SK-N-SH treated with all-trans-retinoic acid at 6 μM for 48 hours (cell line): ENCODE measurements around the gene MEF2C.

Experiments
- ATAC-seq: fragments of 200-7000 bp; cut with Tn5 transposase; 3 replicates; pipeline ENCODE4 v1.9.1; 2020; ENCODE audit warnings: mild to moderate bottlenecking, moderate library complexity
- ARNTL ChIP-seq: fragments of 450-650 bp; formaldehyde crosslinking; IDR thresholded peaks from 2 replicates; pipeline ENCODE4 v1.5.0; 2020; ENCODE audit warnings: low read depth, mild to moderate bottlenecking, moderate library complexity, borderline replicate concordance
- BACH2 ChIP-seq: fragments of 250-450 bp; sonication (Bioruptor Pico); IDR thresholded peaks from 2 replicates; pipeline ENCODE4 v1.9.0; 2021; ENCODE audit warnings: mild to moderate bottlenecking, borderline replicate concordance
- CSDC2 ChIP-seq: fragments of 250-450 bp; sonication (Bioruptor Pico); IDR thresholded peaks from 2 replicates; pipeline ENCODE4 v1.5.0; 2020; ENCODE audit warnings: mild to moderate bottlenecking, moderate library complexity
- GLIS3 ChIP-seq: fragments of 250-450 bp; sonication (Bioruptor Pico); IDR thresholded peaks from 2 replicates; pipeline ENCODE4 v1.5.0; 2020; ENCODE audit warnings: mild to moderate bottlenecking, moderate library complexity
- ISL1 ChIP-seq: fragments of 250-450 bp; sonication (Bioruptor Pico); IDR thresholded peaks from 2 replicates; pipeline ENCODE4 v2.1.2; 2022; ENCODE audit warnings: mild to moderate bottlenecking, moderate library complexity
- OSR1 ChIP-seq: fragments of 250-450 bp; sonication (Bioruptor Pico); IDR thresholded peaks from 2 replicates; pipeline ENCODE4 v1.8.0; 2022; ENCODE audit warnings: moderate library complexity, mild to moderate bottlenecking, inconsistent platforms
- PPARA ChIP-seq: fragments of 250-450 bp; sonication (Bioruptor Pico); IDR thresholded peaks from 2 replicates; pipeline ENCODE4 v1.5.0; 2020; ENCODE audit warnings: mild to moderate bottlenecking, borderline replicate concordance
- RARB ChIP-seq: fragments of 250-450 bp; sonication (Bioruptor Pico); IDR thresholded peaks from 2 replicates; pipeline ENCODE4 v1.8.0; 2021; ENCODE audit warnings: mild to moderate bottlenecking, moderate library complexity
- TCF4 ChIP-seq: fragments of 250-450 bp; sonication (Bioruptor Pico); IDR thresholded peaks from 2 replicates; pipeline ENCODE4 v1.8.0; 2021; ENCODE audit warnings: mild to moderate bottlenecking, moderate library complexity, borderline replicate concordance
- TOX ChIP-seq: fragments of 250-450 bp; sonication (Bioruptor Pico); IDR thresholded peaks from 2 replicates; pipeline ENCODE4 v1.8.0; 2021; ENCODE audit warnings: mild to moderate bottlenecking, moderate library complexity, borderline replicate concordance
- ZC3H10 ChIP-seq: fragments of 250-450 bp; sonication (Bioruptor Pico); IDR thresholded peaks from 2 replicates; pipeline ENCODE4 v1.5.1; 2021; ENCODE audit warnings: mild to moderate bottlenecking, moderate library complexity
- ZFP3 ChIP-seq: fragments of 250-450 bp; sonication (Bioruptor Pico); IDR thresholded peaks from 2 replicates; pipeline ENCODE4 v1.5.0; 2020; ENCODE audit warnings: mild to moderate bottlenecking, moderate library complexity
- ZFP30 ChIP-seq: fragments of 450-650 bp; formaldehyde crosslinking; IDR thresholded peaks from 2 replicates; pipeline ENCODE4 v1.5.0; 2022; ENCODE audit warnings: mild to moderate bottlenecking, moderate library complexity
- ZNF565 ChIP-seq: fragments of 450-650 bp; formaldehyde crosslinking; conservative IDR thresholded peaks from 2 replicates; pipeline ENCODE4 v1.5.0; 2020; ENCODE audit warnings: low read depth, mild to moderate bottlenecking, moderate library complexity
- ZNF70 ChIP-seq: fragments of 450-650 bp; formaldehyde crosslinking; IDR thresholded peaks from 2 replicates; pipeline ENCODE4 v1.5.0; 2020; ENCODE audit warnings: mild to moderate bottlenecking, moderate library complexity
- ZNF8 ChIP-seq: fragments of 450-650 bp; formaldehyde crosslinking; IDR thresholded peaks from 2 replicates; pipeline ENCODE4 v1.5.0; 2020; ENCODE audit warnings: mild to moderate bottlenecking, moderate library complexity
- TF ChIP-seq, protein P1 (sequence below): fragments of 250-450 bp; sonication (Bioruptor Pico); IDR thresholded peaks from 2 replicates; pipeline ENCODE4 v1.8.0; 2020; ENCODE audit warnings: mild to moderate bottlenecking, moderate library complexity, borderline replicate concordance
- TF ChIP-seq, protein P2 (sequence below): fragments of 250-450 bp; sonication (Bioruptor Pico); IDR thresholded peaks from 2 replicates; pipeline ENCODE4 v1.5.0; 2020; ENCODE audit warnings: mild to moderate bottlenecking, moderate library complexity
- TF ChIP-seq, protein P3 (sequence below): fragments of 250-450 bp; sonication (Bioruptor Pico); IDR thresholded peaks from 2 replicates; pipeline ENCODE4 v1.8.0; 2021; ENCODE audit warnings: low read depth, mild to moderate bottlenecking, moderate library complexity, borderline replicate concordance
- TF ChIP-seq, protein P4 (sequence below): fragments of 250-450 bp; sonication (Bioruptor Pico); IDR thresholded peaks from 2 replicates; pipeline ENCODE4 v1.5.1; 2020; ENCODE audit warnings: low read depth, mild to moderate bottlenecking, moderate library complexity
- TF ChIP-seq, protein P5 (sequence below): fragments of 250-450 bp; sonication (Bioruptor Pico); IDR thresholded peaks from 2 replicates; pipeline ENCODE4 v1.5.1; 2021; ENCODE audit warnings: mild to moderate bottlenecking, moderate library complexity

MEF2C gene

DNA sequence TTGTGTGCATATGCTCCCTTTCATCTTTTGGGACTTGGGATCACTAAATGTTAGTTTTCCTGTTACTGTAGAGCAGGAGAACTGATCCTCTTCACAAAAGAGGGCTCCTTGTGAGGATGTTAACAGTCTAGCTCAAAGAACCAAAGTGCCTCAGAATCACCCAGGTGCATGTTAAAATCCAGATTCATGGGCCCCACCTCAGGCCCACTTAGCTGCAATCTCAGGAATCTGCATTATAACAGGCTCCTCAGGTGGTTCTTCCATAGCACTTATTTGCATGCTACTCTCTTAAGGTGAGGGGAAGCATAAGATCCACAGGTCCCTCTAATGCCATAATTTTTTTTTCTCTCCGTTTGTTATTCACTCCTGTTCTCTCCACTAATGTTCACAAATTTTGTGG, 14.8 kb upstream of the MEF2C start:
- TF ChIP-seq ZNF8 (CRISPR knock-in tag) (no peak), BACH2 (CRISPR knock-in tag) (no peak), TOX (CRISPR knock-in tag) (no peak), TCF4 (CRISPR knock-in tag) (no peak), GLIS3 (no peak), ISL1 (CRISPR knock-in tag) (no peak), ZNF565 (CRISPR knock-in tag) (no peak), PPARA (no peak), ZNF70 (CRISPR knock-in tag) (no peak), CSDC2 (CRISPR knock-in tag) (no peak), RARB (no peak)
- TF ChIP-seq, protein P1, sequence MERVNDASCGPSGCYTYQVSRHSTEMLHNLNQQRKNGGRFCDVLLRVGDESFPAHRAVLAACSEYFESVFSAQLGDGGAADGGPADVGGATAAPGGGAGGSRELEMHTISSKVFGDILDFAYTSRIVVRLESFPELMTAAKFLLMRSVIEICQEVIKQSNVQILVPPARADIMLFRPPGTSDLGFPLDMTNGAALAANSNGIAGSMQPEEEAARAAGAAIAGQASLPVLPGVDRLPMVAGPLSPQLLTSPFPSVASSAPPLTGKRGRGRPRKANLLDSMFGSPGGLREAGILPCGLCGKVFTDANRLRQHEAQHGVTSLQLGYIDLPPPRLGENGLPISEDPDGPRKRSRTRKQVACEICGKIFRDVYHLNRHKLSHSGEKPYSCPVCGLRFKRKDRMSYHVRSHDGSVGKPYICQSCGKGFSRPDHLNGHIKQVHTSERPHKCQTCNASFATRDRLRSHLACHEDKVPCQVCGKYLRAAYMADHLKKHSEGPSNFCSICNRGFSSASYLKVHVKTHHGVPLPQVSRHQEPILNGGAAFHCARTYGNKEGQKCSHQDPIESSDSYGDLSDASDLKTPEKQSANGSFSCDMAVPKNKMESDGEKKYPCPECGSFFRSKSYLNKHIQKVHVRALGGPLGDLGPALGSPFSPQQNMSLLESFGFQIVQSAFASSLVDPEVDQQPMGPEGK (CRISPR knock-in tag), result no peak
- TF ChIP-seq, protein P2, sequence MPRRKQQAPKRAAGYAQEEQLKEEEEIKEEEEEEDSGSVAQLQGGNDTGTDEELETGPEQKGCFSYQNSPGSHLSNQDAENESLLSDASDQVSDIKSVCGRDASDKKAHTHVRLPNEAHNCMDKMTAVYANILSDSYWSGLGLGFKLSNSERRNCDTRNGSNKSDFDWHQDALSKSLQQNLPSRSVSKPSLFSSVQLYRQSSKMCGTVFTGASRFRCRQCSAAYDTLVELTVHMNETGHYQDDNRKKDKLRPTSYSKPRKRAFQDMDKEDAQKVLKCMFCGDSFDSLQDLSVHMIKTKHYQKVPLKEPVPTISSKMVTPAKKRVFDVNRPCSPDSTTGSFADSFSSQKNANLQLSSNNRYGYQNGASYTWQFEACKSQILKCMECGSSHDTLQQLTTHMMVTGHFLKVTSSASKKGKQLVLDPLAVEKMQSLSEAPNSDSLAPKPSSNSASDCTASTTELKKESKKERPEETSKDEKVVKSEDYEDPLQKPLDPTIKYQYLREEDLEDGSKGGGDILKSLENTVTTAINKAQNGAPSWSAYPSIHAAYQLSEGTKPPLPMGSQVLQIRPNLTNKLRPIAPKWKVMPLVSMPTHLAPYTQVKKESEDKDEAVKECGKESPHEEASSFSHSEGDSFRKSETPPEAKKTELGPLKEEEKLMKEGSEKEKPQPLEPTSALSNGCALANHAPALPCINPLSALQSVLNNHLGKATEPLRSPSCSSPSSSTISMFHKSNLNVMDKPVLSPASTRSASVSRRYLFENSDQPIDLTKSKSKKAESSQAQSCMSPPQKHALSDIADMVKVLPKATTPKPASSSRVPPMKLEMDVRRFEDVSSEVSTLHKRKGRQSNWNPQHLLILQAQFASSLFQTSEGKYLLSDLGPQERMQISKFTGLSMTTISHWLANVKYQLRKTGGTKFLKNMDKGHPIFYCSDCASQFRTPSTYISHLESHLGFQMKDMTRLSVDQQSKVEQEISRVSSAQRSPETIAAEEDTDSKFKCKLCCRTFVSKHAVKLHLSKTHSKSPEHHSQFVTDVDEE (CRISPR knock-in tag), result no peak
- TF ChIP-seq, protein P3, sequence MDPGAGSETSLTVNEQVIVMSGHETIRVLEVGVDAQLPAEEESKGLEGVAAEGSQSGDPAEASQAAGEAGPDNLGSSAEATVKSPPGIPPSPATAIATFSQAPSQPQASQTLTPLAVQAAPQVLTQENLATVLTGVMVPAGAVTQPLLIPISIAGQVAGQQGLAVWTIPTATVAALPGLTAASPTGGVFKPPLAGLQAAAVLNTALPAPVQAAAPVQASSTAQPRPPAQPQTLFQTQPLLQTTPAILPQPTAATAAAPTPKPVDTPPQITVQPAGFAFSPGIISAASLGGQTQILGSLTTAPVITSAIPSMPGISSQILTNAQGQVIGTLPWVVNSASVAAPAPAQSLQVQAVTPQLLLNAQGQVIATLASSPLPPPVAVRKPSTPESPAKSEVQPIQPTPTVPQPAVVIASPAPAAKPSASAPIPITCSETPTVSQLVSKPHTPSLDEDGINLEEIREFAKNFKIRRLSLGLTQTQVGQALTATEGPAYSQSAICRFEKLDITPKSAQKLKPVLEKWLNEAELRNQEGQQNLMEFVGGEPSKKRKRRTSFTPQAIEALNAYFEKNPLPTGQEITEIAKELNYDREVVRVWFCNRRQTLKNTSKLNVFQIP (CRISPR knock-in tag), result no peak
- ATAC-seq, result no peak

DNA sequence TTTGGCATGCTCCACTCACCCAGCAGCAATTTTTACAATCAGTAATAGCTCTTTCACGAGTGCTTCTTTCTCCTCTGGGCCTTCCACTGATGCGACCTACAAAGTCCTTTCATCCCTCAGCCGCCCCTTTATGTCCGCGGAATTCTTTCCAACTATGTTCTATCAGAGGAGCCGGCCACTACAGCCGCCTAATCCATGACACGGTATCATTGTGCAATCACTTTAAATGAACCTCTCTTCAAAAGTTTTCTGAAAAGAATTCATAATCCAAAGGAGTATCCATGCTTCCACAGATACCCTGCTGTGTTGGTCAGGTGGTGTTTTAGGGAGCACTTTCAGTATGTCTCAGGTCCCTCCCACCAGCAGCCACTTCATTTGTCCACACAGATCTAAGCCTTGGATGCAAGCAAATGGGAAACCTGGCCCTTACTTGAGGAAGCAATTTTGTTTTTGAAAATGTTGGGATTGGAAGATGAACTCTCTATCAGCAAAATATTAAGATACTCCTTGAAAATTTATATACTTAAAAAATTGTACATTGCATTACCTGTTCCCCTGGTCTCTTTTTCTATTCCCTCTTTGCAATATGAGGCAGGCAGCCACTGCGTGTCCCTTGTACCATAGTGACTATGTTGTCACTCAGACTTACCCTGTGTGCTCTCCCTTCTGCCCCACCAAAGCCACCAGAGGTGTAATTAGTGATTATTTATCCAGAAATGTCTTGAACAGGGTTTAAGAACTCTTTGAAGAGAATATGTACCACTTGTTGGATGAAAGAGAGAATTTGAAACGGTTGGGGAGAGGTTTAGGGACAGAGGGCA, 12.9 kb upstream of the MEF2C start:
- TF ChIP-seq OSR1 (CRISPR knock-in tag) (no peak), TCF4 (CRISPR knock-in tag) (no peak), ZC3H10 (CRISPR knock-in tag) (no peak), ZFP30 (no peak), ZFP3 (CRISPR knock-in tag) (no peak), ISL1 (CRISPR knock-in tag) (no peak), ARNTL (CRISPR knock-in tag) (no peak)
- TF ChIP-seq, protein P4, sequence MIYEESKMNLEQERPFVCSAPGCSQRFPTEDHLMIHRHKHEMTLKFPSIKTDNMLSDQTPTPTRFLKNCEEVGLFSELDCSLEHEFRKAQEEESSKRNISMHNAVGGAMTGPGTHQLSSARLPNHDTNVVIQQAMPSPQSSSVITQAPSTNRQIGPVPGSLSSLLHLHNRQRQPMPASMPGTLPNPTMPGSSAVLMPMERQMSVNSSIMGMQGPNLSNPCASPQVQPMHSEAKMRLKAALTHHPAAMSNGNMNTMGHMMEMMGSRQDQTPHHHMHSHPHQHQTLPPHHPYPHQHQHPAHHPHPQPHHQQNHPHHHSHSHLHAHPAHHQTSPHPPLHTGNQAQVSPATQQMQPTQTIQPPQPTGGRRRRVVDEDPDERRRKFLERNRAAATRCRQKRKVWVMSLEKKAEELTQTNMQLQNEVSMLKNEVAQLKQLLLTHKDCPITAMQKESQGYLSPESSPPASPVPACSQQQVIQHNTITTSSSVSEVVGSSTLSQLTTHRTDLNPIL, result no peak
- TF ChIP-seq, protein P3 (CRISPR knock-in tag), result no peak
- TF ChIP-seq, protein P5, sequence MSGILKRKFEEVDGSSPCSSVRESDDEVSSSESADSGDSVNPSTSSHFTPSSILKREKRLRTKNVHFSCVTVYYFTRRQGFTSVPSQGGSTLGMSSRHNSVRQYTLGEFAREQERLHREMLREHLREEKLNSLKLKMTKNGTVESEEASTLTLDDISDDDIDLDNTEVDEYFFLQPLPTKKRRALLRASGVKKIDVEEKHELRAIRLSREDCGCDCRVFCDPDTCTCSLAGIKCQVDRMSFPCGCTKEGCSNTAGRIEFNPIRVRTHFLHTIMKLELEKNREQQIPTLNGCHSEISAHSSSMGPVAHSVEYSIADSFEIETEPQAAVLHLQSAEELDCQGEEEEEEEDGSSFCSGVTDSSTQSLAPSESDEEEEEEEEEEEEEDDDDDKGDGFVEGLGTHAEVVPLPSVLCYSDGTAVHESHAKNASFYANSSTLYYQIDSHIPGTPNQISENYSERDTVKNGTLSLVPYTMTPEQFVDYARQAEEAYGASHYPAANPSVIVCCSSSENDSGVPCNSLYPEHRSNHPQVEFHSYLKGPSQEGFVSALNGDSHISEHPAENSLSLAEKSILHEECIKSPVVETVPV (CRISPR knock-in tag), result no peak
- ATAC-seq, result no peak
